HCT116 (cell line): ENCODE measurements around the gene C11orf98. TPM values are rescaled to one million over a fixed set of nuclear protein-coding genes. Genes with fewer than 3 reads are reported as not detected.
A peak's percentile ranks its signal among the peaks of the same experiment; 100 is the strongest.

Source experiments
- ATAC-seq: fragments of 200-7000 bp; cut with Tn5 transposase; 2 replicates; pipeline ENCODE4 v1.9.1; 2020; ENCODE audit warnings: mild to moderate bottlenecking, moderate library complexity
- BruUV-seq: library from RNA; stranded (reverse); fragments of 400-500 nt; replicated peaks from 2 replicates; lab custom pipeline; 2021; lab: Mats Ljungman, UMichigan
- CTCF ChIA-PET: fragments of 300-600 bp; sonication (Branson Sonifier 250); formaldehyde crosslinking; loops from one replicate; lab custom pipeline; 2021; ENCODE audit warnings: antibody characterized with exemption; lab: Charles Lee
- POLR2A ChIA-PET: fragments of 300-600, 350-600 bp; sonication (Branson Sonifier 250); formaldehyde crosslinking; loops from one replicate; lab custom pipeline; 2021; ENCODE audit warnings: antibody characterized with exemption; lab: Charles Lee
- RAD21 ChIA-PET, 2 experiments: fragments of 300-600 bp; sonication (Branson Sonifier 250); formaldehyde crosslinking; loops; one replicate each; lab custom pipeline; 2023; ENCODE audit warnings: low total read pairs in 2 of 2; ENCODE audit not compliant: uncharacterized antibody in 2 of 2, unreplicated experiment in 2 of 2, low non-redundant PET in 1 of 2; lab: Charles Lee
- DNase-seq: peaks from one replicate; pipeline ENCODE4 v3.0.0-alpha.2; 2010; ENCODE audit warnings: low read depth, low spot score
- H2AFZ ChIP-seq: fragments of 200-600 bp; shearing (Covaris generic), sonication (generic); 2 replicates; pipeline ENCODE4 v1.6.1; 2017; ENCODE audit warnings: low read depth, mixed run types, mixed read lengths, antibody characterized with exemption, low read length; ENCODE audit not compliant: poor library complexity, severe bottlenecking
- H3K27ac ChIP-seq: 2 replicates; pipeline ENCODE4 v1.5.1; 2012; ENCODE audit warnings: low read depth, low read length
- H3K27me3 ChIP-seq: fragments of 200-600 bp; sonication (generic); 2 replicates; pipeline ENCODE4 v1.6.1; 2016; ENCODE audit warnings: mixed run types, low read length, mixed read lengths; ENCODE audit not compliant: insufficient read depth
- H3K36me3 ChIP-seq, 2 experiments: fragments of 200-500 bp in 1 of 2; fragments of 200-600 bp in 1 of 2; sonication (Bioruptor generic) in 1 of 2; sonication (generic) in 1 of 2; 2 replicates each; pipeline versions ENCODE4 v1.5.1 to v1.6.1; 2014 to 2016; ENCODE audit warnings: low read length in 2 of 2, inconsistent platforms in 1 of 2, mixed read lengths in 1 of 2, mixed run types in 1 of 2; ENCODE audit not compliant: insufficient read depth in 2 of 2, control insufficient read depth in 1 of 2
- H3K4me1 ChIP-seq, 2 experiments: fragments of 200-600 bp in 1 of 2; sonication (generic) in 1 of 2; 2 replicates each; pipeline versions ENCODE4 v1.5.1 to v1.6.1; 2012 to 2017; ENCODE audit warnings: low read length in 2 of 2, inconsistent platforms in 1 of 2, mild to moderate bottlenecking in 1 of 2, mixed read lengths in 1 of 2, mixed run types in 1 of 2, moderate library complexity in 1 of 2; ENCODE audit not compliant: insufficient read depth in 2 of 2, control insufficient read depth in 1 of 2
- H3K4me2 ChIP-seq: fragments of 200-600 bp; sonication (generic); 2 replicates; pipeline ENCODE4 v1.6.1; 2017; ENCODE audit warnings: mixed run types, low read length, mixed read lengths
- H3K4me3 ChIP-seq, 2 experiments: fragments of 200-600 bp in 1 of 2; sonication (generic) in 1 of 2; replicated peaks in 1 of 2; 2 replicates each; pipeline ENCODE4 v1.5.1; 2011 to 2016; ENCODE audit warnings: low read length in 2 of 2, control low read depth in 1 of 2, low read depth in 1 of 2, mild to moderate bottlenecking in 1 of 2, mixed read lengths in 1 of 2, mixed run types in 1 of 2
- H3K79me2 ChIP-seq: fragments of 200-600 bp; sonication (generic); 2 replicates; pipeline ENCODE4 v1.6.1; 2017; ENCODE audit warnings: mild to moderate bottlenecking, mixed run types, low read length, moderate library complexity, mixed read lengths; ENCODE audit not compliant: insufficient read depth
- H3K9ac ChIP-seq: fragments of 200-600 bp; sonication (generic); 2 replicates; pipeline ENCODE4 v1.6.1; 2016; ENCODE audit warnings: low read length, mixed read lengths
- H3K9me2 ChIP-seq: fragments of 200-600 bp; sonication (generic), shearing (Covaris generic); 2 replicates; pipeline ENCODE4 v1.6.1; 2017; ENCODE audit warnings: mixed run types, mild to moderate bottlenecking, moderate library complexity; ENCODE audit not compliant: insufficient read depth
- H3K9me3 ChIP-seq, 2 experiments: fragments of 200-500 bp in 1 of 2; fragments of 200-600 bp in 1 of 2; sonication (Bioruptor generic) in 1 of 2; sonication (generic) in 1 of 2; 2 replicates each; pipeline ENCODE4 v1.6.1; 2014 to 2017; ENCODE audit warnings: low read length in 2 of 2, mixed read lengths in 2 of 2, inconsistent platforms in 1 of 2, low read depth in 1 of 2, mild to moderate bottlenecking in 1 of 2, mixed run types in 1 of 2, moderate library complexity in 1 of 2; ENCODE audit not compliant: control insufficient read depth in 1 of 2, insufficient read depth in 1 of 2
- H4K20me1 ChIP-seq: fragments of 200-600 bp; sonication (generic), shearing (Covaris generic); 2 replicates; pipeline ENCODE4 v1.6.1; 2017; ENCODE audit warnings: mixed run types, mild to moderate bottlenecking, moderate library complexity; ENCODE audit not compliant: insufficient read depth
- CBX3 ChIP-seq: IDR thresholded peaks from 2 replicates; pipeline ENCODE4 v1.6.1; 2012; ENCODE audit warnings: low read depth
- CEBPB ChIP-seq: IDR thresholded peaks from 2 replicates; pipeline ENCODE4 v1.6.1; 2012; ENCODE audit warnings: low read depth
- CTCF ChIP-seq, 3 experiments: fragments of 200-600 bp in 1 of 3; sonication (generic) in 1 of 3; IDR thresholded peaks in 2 of 3; conservative IDR thresholded peaks in 1 of 3; 2 replicates each; pipeline ENCODE4 v1.5.1; 2012 to 2017; ENCODE audit warnings: low read depth in 2 of 3, low read length in 2 of 3, antibody characterized with exemption in 1 of 3, borderline replicate concordance in 1 of 3, control low read depth in 1 of 3, mild to moderate bottlenecking in 1 of 3, mixed read lengths in 1 of 3, mixed run types in 1 of 3, moderate library complexity in 1 of 3; ENCODE audit not compliant: insufficient read depth in 1 of 3
- ELF1 ChIP-seq: IDR thresholded peaks from 2 replicates; pipeline ENCODE4 v1.6.1; 2012; ENCODE audit warnings: low read depth, borderline replicate concordance
- EZH2 ChIP-seq: fragments of 200-600 bp; sonication (generic); IDR thresholded peaks from 2 replicates; pipeline ENCODE4 v1.6.1; 2017; ENCODE audit warnings: antibody characterized with exemption, mixed run types
- FOSL1 ChIP-seq: IDR thresholded peaks from 2 replicates; pipeline ENCODE4 v1.6.1; 2012; ENCODE audit warnings: low read depth
- POLR2AphosphoS5 ChIP-seq: IDR thresholded peaks from 2 replicates; pipeline ENCODE4 v1.6.1; 2011; ENCODE audit warnings: mild to moderate bottlenecking, low read depth, low read length, moderate library complexity
- RAD21 ChIP-seq: IDR thresholded peaks from 2 replicates; pipeline ENCODE4 v1.6.1; 2012; ENCODE audit warnings: low read depth, mild to moderate bottlenecking
- REST ChIP-seq: IDR thresholded peaks from 2 replicates; pipeline ENCODE4 v1.6.1; 2012; ENCODE audit warnings: low read depth
- SIN3A ChIP-seq: IDR thresholded peaks from 2 replicates; pipeline ENCODE4 v1.6.1; 2012; ENCODE audit warnings: low read depth
- SP1 ChIP-seq: IDR thresholded peaks from 2 replicates; pipeline ENCODE4 v1.6.1; 2012; ENCODE audit warnings: low read depth
- SRF ChIP-seq: IDR thresholded peaks from 2 replicates; pipeline ENCODE4 v1.6.1; 2012; ENCODE audit warnings: low read depth
- TCF7L2 ChIP-seq: IDR thresholded peaks from 2 replicates; pipeline ENCODE4 v1.7.0; 2011; ENCODE audit warnings: borderline replicate concordance, inconsistent platforms; ENCODE audit not compliant: insufficient read depth, insufficient read length; ENCODE audit errors: extremely low read depth
- YY1 ChIP-seq: IDR thresholded peaks from 2 replicates; pipeline ENCODE4 v1.6.1; 2011; ENCODE audit warnings: low read length, low read depth, moderate library complexity, mild to moderate bottlenecking; ENCODE audit not compliant: insufficient replicate concordance; ENCODE audit errors: extremely low read depth
- ZFX ChIP-seq: fragments of 450-650 bp; IDR thresholded peaks from 2 replicates; pipeline ENCODE4 v1.6.1; 2017
- intact Hi-C: fragments of 100-400 bp; cut with micrococcal nuclease; formaldehyde crosslinking; loops from 2 replicates; pipeline ENCODE4 v1.10.0; 2022
- total RNA-seq: library from RNA; stranded (reverse); gene quantifications from one replicate; pipeline ENCODE4 v1.2.1, GENCODE V29; 2021; ENCODE audit not compliant: unreplicated experiment
- TF ChIP-seq, protein P1 (sequence below): IDR thresholded peaks from 2 replicates; pipeline ENCODE4 v1.6.1; 2012
- TF ChIP-seq, protein P2 (sequence below): IDR thresholded peaks from 2 replicates; pipeline ENCODE4 v1.6.1; 2011; ENCODE audit warnings: mild to moderate bottlenecking, low read length, moderate library complexity; ENCODE audit not compliant: insufficient replicate concordance; ENCODE audit errors: extremely low read depth

Gene C11orf98
- total RNA-seq, 1 experiment from 2014 or later: 121 TPM

DNA sequence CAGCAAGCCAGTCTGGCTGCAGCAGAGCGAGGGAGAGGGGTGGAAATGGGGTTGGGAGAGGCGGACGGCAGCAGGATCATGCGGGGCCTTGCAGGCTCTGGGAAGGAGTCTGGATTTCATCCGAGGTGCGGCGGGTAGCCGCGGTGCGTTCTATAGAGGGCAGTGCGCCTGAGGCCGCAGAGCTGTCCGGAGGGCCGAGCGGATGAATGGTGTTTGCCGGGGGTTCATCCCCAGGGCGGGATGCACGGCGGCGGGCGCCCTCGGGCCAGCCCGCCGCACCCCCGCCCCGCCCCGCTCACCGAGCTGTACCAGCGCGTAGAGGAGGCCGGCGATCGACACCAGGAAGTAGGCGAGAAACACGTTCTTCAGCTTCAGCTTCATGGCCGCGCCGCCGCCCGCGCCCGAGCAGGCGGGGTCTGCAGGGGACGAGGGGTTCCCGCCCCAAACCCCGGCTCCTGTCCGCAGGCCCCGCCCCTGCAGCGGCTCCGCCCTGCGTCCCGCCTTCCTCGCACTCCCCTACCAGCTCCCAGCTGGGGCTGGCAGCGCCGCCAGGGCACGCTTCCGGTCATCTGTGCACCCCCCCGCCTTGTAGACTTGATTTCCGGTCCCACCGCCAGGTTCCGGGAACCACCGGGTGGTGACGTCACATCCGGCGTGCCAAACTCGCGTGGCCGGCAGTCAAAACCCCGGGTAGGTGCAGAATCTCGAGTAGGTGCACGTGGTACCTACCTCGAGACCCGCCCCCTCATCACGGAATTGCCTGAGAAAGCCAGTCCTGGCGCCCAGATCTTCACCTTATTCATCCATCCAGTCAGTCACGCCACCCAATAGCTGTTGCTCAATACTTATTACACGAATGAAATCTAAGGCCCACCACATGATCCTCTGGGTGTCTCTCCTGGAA lies 43.2 kb downstream of the C11orf98 start, which contains the start of gene B3GAT3:
Gene B3GAT3, minus strand, starts transcription at position 420 of the 904 bp plus-strand sequence. Its CDS starts 39 bp downstream, at position 381.
- ChIA-PET RAD21 (interaction anchor here (0.6 to 1.1 kb wide), 2 partner anchors 20 to 200 kb away, joined by 3 to 5 read pairs; partner anchors contain the start of gene MTA2 (in 1 of the 2)), CTCF (interaction anchor here (1.0 to 3.0 kb wide), 5 partner anchors 10 to 227 kb away, joined by 4 to 16 read pairs (median 8); partner anchors contain the start of genes EML3, MTA2, ROM1 and TUT1), POLR2A (interaction anchor here (0.8 to 3.0 kb wide), 13 partner anchors 9 to 219 kb away, joined by 3 to 19 read pairs (median 4); partner anchors contain the start of genes C11orf98, CSKMT, EML3 and GANAB)
- Histone ChIP-seq H3K4me1 (peaks cover 12 to 20% of the 10 kb centered on the region in 2 experiments), H3K27ac (peak within 1 kb of the TSS; percentile 75), H3K79me2 (peaks cover 15% of the 10 kb centered on the region), H3K4me3 (peak within 1 kb of the TSS; percentile 96 to 98), H3K9me2 (no peaks in the 10 kb centered on the region), H3K36me3 (peaks cover 14 to 18% of the 10 kb centered on the region in 2 experiments; a peak in 3 of 4 replicates), H3K4me2 (peak within 1 kb of the TSS; percentile 87), H4K20me1 (no peaks in the 10 kb centered on the region), H3K27me3 (no peaks in the 10 kb centered on the region), H2AFZ (no peak within 1 kb of the TSS), H3K9ac (peak within 1 kb of the TSS; percentile 94), H3K9me3 (no peaks in the 10 kb centered on the region)
- BruUV-seq: no TSS peak
- ATAC-seq (peak; percentile 96), DNase-seq (peak; percentile 99)
- intact Hi-C loops: no loop called here
- TF ChIP-seq, protein P1, sequence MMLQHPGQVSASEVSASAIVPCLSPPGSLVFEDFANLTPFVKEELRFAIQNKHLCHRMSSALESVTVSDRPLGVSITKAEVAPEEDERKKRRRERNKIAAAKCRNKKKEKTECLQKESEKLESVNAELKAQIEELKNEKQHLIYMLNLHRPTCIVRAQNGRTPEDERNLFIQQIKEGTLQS: no peak
- TF ChIP-seq REST (no peak), SP1 (peak; percentile 86), CTCF (IDR thresholded peaks at IDR 0.05 in 2 of 3, conservative IDR thresholded peaks at IDR 0.05 in 1 of 3; ENCODE audit: borderline replicate concordance in 1 of 3, insufficient read depth in 1 of 3, low read depth in 2 of 3, low read length in 2 of 3) (no peak), SRF (no peak), EZH2 (no peak), ZFX (peak; percentile 77), YY1 (peak; percentile 61), TCF7L2 (peak; percentile 61), RAD21 (no peak), SIN3A (peak; percentile 99), POLR2AphosphoS5 (peak; percentile 92), FOSL1 (no peak), ELF1 (peak; percentile 88; the same call in 1 of the 2 replicates), CEBPB (no peak; the same call in 1 of the 2 replicates), CBX3 (peak; percentile 89; the same call in 1 of the 2 replicates)
- TF ChIP-seq, protein P2, sequence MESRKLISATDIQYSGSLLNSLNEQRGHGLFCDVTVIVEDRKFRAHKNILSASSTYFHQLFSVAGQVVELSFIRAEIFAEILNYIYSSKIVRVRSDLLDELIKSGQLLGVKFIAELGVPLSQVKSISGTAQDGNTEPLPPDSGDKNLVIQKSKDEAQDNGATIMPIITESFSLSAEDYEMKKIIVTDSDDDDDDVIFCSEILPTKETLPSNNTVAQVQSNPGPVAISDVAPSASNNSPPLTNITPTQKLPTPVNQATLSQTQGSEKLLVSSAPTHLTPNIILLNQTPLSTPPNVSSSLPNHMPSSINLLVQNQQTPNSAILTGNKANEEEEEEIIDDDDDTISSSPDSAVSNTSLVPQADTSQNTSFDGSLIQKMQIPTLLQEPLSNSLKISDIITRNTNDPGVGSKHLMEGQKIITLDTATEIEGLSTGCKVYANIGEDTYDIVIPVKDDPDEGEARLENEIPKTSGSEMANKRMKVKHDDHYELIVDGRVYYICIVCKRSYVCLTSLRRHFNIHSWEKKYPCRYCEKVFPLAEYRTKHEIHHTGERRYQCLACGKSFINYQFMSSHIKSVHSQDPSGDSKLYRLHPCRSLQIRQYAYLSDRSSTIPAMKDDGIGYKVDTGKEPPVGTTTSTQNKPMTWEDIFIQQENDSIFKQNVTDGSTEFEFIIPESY: peak; percentile 58
